Stomach (tissue), 4 donors: Measurements from ENCODE around the gene MPP1.

Experiments used
- POLR2A ChIP-seq, 4 donors: fragments of 450-650 bp; IDR thresholded peaks; one replicate each; pipeline ENCODE4 v1.6.1; 2016; ENCODE audit warnings: antibody characterized with exemption in 4 of 4, control low read depth in 2 of 4, mild to moderate bottlenecking in 1 of 4, moderate library complexity in 1 of 4
- TF ChIP-seq, protein P1 (sequence below), 7 experiments: fragments of 450-650 bp in 4 of 7; fragments of 200-600 bp in 3 of 7; sonication (generic) in 3 of 7; IDR thresholded peaks; one replicate each; pipeline ENCODE4 v1.5.1; 2016 to 2019; ENCODE audit warnings: antibody characterized with exemption in 7 of 7, control low read depth in 2 of 7, mild to moderate bottlenecking in 1 of 7

DNA sequence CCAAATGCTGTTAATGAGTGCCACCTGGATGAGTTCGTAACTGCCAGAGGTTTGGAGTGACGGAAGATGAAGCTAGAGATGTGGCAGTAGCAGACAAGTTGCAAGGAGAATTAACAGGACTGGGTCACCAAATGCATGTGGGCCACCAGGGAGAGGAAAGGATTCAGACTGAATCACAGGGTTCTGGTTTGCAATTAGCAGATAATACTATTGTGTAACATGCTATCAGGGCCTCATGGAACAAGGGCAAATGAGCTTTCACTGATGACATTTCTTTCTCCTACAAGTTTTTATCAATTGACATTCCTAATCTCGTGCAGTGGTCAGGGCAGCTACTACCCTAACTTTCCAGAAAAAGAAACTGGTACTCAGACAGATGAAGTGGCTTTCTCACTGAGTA lies 75.8 kb downstream of the MPP1 start:
- no peak for TF ChIP-seq POLR2A (IDR thresholded peaks at IDR 0.05)
- TF ChIP-seq, protein P1, sequence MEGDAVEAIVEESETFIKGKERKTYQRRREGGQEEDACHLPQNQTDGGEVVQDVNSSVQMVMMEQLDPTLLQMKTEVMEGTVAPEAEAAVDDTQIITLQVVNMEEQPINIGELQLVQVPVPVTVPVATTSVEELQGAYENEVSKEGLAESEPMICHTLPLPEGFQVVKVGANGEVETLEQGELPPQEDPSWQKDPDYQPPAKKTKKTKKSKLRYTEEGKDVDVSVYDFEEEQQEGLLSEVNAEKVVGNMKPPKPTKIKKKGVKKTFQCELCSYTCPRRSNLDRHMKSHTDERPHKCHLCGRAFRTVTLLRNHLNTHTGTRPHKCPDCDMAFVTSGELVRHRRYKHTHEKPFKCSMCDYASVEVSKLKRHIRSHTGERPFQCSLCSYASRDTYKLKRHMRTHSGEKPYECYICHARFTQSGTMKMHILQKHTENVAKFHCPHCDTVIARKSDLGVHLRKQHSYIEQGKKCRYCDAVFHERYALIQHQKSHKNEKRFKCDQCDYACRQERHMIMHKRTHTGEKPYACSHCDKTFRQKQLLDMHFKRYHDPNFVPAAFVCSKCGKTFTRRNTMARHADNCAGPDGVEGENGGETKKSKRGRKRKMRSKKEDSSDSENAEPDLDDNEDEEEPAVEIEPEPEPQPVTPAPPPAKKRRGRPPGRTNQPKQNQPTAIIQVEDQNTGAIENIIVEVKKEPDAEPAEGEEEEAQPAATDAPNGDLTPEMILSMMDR (IDR thresholded peaks at IDR 0.05), result no peak
